Measurements from ENCODE around the gene PTPRN. TPM values are rescaled to one million over a fixed set of nuclear protein-coding genes. Genes with fewer than 3 reads are reported as not detected.

PTPRN gene
- total RNA-seq, 1 experiment from 2014 or later = 6.5 TPM

GRCh38 chr2:219350215-219350614 is 41.0 kb upstream of the PTPRN start:
- Mint-ChIP-seq H3K9me3 (no peaks in the 10 kb centered on the region), H3K4me3 (no peak overlapping the region), H3K27ac (no peak overlapping the region; a peak in 1 of 7 replicates), H3K4me1 (peaks cover 0 to 14% of the 10 kb centered on the region in 2 experiments; a peak in 3 of 4 replicates), H3K27me3 (ENCODE audit: low read depth) (peaks cover 61% of the 10 kb centered on the region), H3K36me3 (ENCODE audit: insufficient read depth in 1 of 3, low read depth in 3 of 3) (no peaks in the 10 kb centered on the region)
- no peak overlapping the region for H3K56ac ChIP-seq (ENCODE audit: insufficient read length, low read depth, low read length)
- no peak overlapping the region for H3K4ac ChIP-seq (ENCODE audit: low read depth, low read length)
- H3K9me3 ChIP-seq (ENCODE audit: control insufficient read depth, low read depth, low read length) = no peaks in the 10 kb centered on the region
- H4K91ac ChIP-seq (ENCODE audit: insufficient read length, low read depth, low read length) = no peak overlapping the region
- H4K20me1 ChIP-seq (ENCODE audit: control insufficient read depth, insufficient read depth, insufficient read length) = no peaks in the 10 kb centered on the region
- H2BK15ac ChIP-seq (ENCODE audit: low read depth, low read length) = no peak overlapping the region
- H3K27me3 ChIP-seq (ENCODE audit: insufficient read depth, low read length) = peaks cover under 1% of the 10 kb centered on the region; the same call in 1 of the 2 replicates
- no peak for TF ChIP-seq CTCF (conservative IDR thresholded peaks at IDR 0.05)
- H4K5ac ChIP-seq (ENCODE audit: insufficient read length, low read depth, low read length) = no peak overlapping the region
- no peak overlapping the region for H2AFZ ChIP-seq (ENCODE audit: low read length)
- H3K23me2 ChIP-seq (ENCODE audit: insufficient read length, low read depth, low read length, poor library complexity, severe bottlenecking) = no peaks in the 10 kb centered on the region
- H4K8ac ChIP-seq (replicated peaks; ENCODE audit: insufficient read length, low read depth, low read length) = no peak overlapping the region
- H2BK20ac ChIP-seq (ENCODE audit: low read depth, low read length, poor library complexity, severe bottlenecking) = no peak overlapping the region
- no peak overlapping the region for H2BK120ac ChIP-seq (ENCODE audit: low read depth, low read length, poor library complexity, severe bottlenecking)
- H3K4me2 ChIP-seq (ENCODE audit: insufficient read depth, insufficient read length, low read length) = no peak overlapping the region
- WGBS (ENCODE audit: extremely low coverage, insufficient read length, low lambda C conversion rate) = no CpG with 5 or more reads among the region's 3 CpGs
- H2BK5ac ChIP-seq (ENCODE audit: insufficient read length, low read length) = no peak overlapping the region
- no peak overlapping the region for H3K14ac ChIP-seq (ENCODE audit: insufficient read depth, low read length)
- H3K79me2 ChIP-seq (ENCODE audit: insufficient read depth, low read length) = no peaks in the 10 kb centered on the region
- H3K4me1 ChIP-seq (ENCODE audit: insufficient read depth, low read length) = no peaks in the 10 kb centered on the region
- H3T11ph ChIP-seq (ENCODE audit: low read length) = no peak overlapping the region
- no peak overlapping the region for H3K18ac ChIP-seq (ENCODE audit: insufficient read length, low read depth, low read length)
- no peak overlapping the region for H2AK5ac ChIP-seq (ENCODE audit: insufficient read length, low read length)
- no peak overlapping the region for H3K23ac ChIP-seq (ENCODE audit: insufficient read length, low read depth, low read length)
- no peak overlapping the region for H2BK12ac ChIP-seq (ENCODE audit: insufficient read length, low read depth, low read length)
- H3K79me1 ChIP-seq (ENCODE audit: insufficient read depth, low read depth, low read length, poor library complexity, severe bottlenecking) = no peaks in the 10 kb centered on the region
- no peak overlapping the region for H3K9ac ChIP-seq (ENCODE audit: extremely low read depth, insufficient read length, low read length)
- DNase-seq = no peak
- no peak overlapping the region for H3K27ac ChIP-seq (ENCODE audit: insufficient read length, low read depth, low read length)

Data from H9 (cell line).